ENCODE measurements around the gene UNC5A.

Gene UNC5A

DNA sequence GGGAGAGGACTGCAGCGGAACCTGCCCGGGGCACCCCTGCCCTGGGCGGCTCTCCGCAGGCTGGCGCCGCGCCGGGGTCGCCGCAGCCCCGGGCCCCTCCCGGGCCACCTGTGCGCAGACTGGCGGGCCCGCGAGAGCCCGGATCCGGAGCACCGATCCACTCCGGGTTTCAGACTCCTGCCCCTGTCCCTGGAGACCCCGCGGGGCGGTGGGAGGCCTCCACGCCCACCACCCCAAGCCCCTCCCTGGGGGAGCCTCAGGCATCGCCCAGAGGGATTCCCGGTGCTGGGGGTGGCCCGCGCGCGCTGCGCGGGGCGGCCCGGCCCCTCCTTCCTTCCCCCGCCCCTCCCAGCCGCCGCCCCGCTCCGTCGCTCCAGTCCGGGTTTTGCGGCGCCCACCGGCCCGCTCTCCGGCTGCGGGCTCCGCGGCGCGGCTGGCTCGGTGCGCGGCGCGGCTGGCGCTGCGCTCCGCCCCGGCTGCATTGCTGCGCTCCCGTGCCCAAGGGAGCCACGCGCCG lies at the start of gene UNC5A:
Gene UNC5A (plus strand): TSS at position 479 of the 517 bp plus-strand sequence. CDS start 192 bp downstream, outside the sequence.
- no peak for DNase-seq (ENCODE audit: low read depth)

DNA sequence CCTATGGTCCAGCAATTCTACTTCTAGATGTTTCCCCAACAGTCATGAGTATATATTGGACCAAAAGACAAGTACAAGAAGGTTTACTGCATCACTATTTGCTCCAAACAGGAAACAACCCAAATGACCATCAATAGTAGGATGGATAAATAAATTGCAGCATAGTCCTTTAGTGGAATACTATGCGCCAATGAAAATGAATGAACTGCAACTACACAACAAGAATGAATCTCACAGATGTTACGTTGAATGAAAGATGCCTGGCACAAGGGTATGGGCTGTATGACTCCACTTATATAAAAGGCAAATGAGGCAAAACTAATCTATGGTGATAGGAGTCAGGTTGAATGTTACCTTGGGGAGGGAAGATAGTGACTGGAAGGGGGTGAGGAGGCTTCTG lies 48.6 kb upstream of the UNC5A start:
- no peak for DNase-seq (ENCODE audit: low read depth)

DNA sequence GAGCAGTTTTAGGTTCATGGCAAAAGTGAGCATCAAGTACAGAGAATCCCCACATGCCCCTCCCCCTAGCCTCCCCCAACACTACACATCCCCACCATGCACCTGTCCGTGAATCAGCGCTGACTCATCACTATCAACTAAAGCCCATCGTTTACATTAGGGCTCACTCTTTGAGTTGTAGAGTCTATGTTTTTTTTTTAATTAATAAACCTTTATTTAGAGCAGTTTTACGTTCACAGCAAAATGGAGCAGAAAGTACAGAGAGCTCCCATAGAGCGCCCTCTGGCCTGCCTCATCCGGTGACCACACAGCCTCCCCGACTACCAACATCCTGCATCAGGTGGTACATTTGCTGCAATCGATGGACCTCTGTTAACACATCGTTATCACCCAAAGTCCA lies 47.9 kb upstream of the UNC5A start:
- DNase-seq (ENCODE audit: low read depth) = no peak

DNA sequence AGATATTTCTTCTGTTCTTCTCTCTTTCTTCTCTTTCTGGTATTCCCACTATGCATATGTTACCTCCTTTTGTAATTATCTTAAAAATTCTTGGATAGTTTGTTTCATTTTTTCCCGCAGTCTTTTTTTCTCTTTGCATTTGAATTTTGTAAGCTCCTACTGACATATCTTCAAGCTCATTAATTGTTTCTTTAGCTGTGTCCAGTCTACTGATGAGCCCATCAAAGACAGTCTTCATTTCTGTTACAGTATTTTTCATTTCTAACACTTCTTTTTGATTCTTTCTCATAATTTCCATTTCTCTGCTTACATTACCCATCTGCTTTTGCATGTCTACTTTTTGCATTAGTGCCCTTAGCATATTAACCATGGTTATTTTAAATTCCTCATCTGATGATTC lies 44.7 kb upstream of the UNC5A start:
- no peak for DNase-seq (ENCODE audit: low read depth)

DNA sequence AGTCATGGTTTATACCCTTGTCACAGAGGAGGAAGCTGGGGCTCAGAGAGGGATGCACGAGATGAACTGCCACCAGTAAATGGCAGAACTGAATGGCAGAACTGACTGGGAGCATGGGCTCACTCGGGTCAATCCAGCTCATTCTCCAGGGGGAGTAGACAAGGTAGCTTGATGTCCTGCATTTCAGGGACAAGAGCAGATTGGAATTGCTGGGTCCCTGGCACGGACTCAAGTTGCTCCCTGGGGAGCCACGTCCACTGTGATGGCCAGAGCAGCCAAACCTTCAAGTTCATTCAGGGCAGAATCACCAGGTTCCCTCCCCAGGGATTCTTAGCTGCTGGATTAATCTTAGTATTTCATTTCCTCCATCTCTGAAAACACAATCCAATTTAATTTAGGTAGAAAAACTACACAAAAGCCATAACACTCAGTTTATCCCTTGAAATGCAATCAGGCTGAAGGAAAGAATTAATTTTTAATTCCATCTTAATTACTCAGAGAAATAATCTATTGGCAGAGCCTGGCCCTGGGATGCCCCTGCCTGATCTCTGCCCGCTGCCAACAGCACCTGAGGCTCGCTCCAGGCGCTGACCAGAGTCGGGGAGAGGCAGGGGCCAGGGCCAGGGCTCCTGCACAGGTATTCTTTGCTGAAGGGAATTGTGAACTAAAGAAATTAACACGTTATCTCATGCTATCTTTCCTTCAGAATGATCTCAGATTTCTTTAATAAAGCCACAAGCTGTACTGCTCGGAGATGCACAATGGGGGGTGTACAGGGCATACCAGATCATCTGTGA lies 42.0 kb upstream of the UNC5A start:
- DNase-seq (ENCODE audit: low read depth) = no peak

DNA sequence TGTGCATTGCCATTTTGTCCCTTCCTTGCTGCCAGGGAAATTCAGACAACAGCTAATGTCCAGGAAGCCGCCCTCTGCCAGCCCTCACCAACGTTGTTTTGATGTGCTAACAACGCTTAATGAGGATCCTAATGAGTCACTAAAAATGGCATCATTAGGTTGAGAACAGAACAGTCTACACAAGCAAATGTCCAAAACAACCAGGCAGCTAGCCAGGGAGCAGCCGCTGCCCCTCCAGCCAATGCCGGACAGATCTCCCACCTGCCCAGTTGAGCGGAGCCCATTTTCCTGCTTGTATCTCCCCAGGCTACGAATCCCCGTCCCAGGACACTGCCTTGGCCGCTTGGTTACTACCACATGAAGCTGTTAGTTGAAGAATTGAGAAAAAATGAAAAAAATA lies 40.4 kb upstream of the UNC5A start:
- DNase-seq (ENCODE audit: low read depth) = no peak

DNA sequence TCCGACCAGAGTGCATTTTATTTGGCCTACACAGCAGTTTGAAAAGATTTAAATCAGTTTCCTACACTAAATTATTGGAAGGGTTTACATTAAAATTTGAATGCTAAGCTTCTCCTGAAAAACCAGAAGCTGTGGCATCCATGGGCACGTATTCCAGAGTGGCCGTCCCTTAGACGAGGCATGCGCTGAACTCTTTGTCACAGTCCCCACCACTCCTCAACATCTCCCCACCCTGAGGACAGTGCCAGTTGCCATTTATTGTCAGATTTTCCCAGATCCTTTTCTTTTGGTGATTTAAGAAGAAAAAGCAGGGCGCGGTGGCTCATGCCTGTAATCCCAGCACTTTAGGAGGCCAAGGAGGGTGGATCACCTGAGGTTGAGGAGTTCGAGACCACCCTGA lies 39.9 kb upstream of the UNC5A start:
- DNase-seq (ENCODE audit: low read depth) = no peak

DNA sequence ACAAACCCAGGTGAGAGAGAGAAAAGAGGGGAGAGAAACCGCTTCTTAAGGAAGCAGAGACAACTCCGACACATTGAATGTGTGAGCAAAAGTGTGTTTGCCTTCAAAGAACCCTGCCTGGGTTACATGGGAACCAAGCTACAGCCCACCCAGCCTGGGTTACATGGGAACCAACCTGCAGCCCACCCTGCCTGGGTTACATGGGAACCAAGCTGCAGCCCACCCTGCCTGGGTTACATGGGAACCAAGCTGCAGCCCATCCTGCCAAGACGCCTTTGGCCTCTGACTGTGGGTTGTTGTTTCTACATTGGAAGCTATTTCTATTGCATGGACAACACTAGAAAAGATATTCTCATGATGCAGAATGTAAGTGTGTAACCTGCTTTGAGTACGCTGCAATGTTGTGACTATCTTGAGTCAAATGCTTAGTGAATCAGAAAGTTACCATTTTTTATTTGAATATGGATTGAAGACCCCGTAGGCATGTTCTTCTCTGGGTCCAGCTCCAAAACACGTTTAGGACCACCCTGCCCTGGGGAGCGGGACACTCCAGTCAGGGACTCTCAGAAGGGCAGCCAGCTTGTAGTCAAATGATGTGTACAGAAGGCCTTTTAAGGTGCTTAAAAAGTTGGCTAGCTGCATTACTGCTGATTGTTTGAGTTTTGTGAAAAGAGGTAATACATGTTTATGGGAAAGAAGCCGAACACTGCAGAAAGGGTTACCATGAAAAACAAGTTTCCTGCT lies 39.1 kb upstream of the UNC5A start:
- no peak for DNase-seq (ENCODE audit: low read depth)

DNA sequence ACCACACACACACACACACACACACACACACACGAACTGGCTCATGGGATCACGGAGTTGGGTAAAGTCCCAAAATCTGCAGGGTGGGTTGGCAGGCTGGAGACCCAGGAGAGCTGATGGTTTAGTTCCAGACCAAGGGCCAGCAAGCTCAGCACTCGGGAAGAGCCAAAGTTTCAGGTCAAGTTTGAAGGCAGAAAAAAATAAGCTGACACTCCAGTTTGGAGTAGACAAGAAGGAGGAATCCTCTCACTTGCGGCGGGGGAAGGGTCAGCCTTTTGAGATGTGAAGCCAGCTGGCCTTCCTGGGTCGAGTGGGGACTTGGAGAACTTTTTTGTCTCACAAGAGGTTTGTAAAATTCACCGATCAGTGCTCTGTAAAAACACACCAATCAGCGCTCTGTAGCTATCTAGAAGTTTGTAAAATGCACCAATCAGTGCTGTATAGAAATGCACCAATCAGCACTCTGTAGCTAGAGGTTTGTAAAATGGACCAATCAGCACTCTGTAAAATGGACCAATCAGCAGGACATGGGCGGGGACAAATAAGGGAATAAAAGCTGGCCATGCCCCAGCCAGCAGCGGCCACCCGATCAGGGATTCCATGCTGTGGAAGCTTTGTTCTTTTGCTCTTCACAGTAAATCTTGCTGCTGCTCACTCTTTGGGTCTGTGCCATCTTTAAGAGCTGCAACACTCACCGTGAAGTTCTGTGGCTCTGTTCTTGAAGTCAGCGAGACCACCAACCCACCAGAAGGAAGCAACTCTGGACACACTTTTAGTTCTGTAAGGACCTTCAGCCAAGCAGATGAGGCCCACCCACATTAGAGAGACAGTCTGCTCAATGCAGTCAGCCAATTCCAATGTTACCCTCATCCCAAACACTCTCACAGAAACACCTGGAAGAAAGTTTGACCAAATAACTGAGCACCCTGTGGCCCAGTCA lies 37.8 kb upstream of the UNC5A start:
- DNase-seq (ENCODE audit: low read depth) = no peak

DNA sequence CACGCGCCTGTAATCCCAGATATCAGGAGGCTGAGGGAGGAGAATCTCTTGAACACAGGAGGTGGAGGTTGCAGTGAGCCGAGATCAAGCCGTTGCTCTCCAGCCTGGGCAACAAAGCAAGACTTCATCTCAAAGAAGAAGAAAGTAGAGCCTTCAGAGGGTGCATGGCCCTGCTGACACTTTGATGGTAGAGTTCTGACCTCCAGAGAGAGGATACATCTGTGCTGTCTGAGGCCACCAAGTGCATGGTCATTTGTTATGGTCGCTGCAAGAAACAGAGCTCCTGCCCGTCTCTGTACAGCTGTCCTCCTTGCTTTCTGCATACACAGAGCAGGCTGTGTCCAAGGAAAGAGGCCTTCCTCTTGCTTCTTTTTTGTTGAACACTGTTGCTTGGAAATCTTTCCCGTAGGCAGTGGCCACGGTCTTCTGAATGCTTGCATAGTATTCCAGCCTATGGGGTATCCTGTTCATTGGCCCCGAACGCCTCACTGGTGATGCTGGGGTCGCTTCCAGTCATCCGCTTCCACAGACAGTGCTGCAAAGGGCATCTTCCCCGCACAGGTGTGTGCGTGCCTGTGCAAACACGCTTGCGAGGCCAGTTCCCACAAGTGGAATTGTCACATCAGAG lies 36.8 kb upstream of the UNC5A start:
- DNase-seq (ENCODE audit: low read depth) = no peak

DNA sequence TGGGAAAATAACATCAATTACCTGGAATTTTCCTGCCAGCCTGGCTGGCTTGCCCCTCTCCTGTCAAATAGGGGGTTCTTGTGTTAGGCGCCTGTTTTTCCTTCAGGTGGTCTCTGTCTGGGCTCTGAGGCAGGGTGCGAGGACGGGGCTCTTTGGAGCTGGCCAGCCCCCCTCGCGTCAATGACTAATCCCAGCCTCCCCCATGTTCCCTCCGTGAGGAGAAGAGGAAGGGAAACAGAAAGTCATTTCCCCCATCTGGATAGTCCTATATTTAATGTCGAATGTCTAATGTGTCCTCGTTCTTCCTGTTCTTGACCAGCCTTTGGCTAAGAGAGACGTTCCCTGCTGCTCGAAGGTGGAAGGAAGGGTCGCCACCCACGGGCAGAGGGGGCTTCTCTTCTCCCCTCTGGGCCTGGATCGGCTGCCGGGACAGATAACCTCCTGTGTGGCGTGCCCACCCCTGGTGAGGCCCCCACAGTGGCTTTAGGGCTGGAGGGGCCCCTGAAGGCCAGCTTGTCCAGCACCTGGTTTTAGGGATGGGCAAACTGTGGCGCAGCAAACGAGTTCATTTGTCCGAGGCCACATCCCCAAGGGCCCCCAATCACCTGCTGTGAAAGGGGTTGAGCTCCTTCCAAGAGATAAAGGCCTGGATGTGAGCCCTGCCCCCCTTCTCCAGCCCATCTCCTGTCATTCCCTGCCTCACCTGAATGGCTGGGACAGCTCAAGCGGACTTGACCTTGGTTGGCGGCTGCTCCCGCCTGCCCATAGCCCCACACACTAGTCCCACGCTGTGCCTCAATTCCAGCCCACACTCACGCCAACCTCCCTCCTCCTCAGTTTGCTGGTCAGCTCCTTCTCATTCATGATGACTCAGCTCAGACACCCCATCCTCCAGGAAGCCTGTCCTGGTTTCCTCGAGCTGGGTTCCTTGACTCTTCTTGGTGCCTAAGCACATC lies 35.9 kb upstream of the UNC5A start:
- DNase-seq (ENCODE audit: low read depth) = no peak

DNA sequence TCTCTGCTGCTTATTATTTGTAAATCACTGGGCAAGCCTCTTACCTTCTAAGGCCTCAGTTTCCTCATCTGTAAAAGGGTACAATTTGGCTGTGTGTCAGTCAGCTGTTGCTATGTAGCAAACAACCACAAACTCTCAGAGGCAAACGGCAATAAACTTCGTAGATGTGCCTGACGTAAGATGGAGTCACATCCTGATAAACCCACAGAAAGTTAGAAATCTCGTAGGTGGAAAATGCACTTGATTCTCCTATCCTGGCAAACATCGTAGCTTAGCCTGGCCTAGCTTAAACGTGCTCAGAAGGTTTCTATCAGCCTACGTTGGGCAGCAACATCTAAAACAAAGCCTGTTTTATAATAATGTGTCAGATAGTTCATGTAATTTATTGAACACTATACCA lies 35.0 kb upstream of the UNC5A start:
- no peak for DNase-seq (ENCODE audit: low read depth)

DNA sequence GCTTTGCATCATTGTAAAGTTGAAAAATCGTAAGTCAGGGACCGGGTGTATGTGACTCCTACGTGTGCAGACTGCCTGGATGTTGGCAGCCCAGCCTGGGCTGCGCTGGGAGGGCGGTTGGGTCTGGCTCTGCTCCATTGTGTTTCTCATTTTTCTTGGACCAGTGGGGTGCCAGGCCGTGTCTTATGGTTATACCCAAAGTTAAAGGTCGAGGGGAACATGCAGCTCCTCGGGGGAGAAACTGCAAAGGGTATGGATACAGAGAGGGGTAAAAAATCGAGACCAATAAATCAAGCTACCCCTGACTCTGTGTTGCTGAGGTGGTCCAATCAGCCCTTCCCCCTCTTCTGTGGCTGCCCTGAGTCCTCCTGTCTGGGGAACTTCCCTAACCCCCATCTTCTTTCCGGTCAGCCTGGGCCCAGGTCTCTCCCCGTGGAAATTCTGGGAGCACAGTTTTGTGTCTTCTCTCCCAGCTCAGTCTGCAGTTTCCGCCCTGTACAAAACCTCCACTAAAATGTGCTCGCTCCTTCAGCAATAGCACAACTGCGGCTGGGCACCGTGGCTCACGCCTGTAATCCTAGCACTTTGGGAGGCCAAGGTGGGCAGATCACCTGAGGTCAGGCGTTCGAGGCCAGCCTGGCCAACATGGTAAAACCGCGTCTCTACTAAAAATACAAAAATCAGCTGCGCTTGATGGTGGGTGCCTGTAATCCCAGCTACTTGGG lies 34.1 kb upstream of the UNC5A start:
- DNase-seq (ENCODE audit: low read depth) = no peak

DNA sequence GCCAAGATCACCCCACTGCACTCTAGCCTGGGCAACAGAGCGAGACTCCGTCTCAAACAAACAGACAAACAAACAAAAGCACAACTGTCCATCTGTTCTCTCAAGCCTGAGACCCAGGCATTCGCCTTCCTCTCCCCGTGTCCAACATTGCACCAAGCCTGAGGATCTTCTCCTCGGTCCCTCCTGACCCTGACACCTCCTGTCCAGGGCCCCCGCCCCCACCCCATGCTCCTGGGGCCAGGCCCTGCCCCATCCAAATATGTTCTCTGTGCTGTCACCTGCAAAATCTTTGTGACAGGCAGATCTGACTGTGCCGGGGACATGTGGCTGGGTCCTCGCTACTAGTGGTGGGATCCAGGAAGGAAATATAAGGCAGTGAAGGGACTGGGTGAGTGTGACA lies 33.4 kb upstream of the UNC5A start:
- no peak for DNase-seq (ENCODE audit: low read depth)

DNA sequence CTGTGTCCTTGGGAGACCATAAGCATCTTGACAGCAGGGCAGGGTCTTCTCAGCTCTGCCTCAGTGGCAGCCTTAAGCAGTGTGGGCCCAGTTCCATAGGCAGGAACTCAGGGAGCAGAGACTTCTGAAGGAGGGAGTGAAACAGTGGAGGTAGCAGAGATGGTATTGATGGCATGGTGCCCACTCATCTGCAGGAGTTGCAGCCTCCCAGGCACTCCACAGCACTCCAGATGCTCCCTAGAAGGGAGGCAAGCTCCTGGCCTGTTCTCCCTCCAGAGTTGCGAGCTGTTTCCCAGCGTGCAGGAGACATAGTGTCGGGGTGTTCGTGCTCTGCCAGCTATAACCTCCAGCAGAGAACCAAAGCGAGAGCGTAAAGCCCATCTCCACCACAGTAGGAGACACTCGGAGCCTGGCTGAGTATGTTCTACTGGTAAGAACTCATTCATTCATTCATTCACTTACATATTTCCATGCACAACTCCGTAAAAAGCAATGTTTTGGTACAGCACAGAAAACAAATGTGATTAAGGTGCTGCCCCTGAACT lies 31.4 kb upstream of the UNC5A start:
- DNase-seq (ENCODE audit: low read depth) = no peak

DNA sequence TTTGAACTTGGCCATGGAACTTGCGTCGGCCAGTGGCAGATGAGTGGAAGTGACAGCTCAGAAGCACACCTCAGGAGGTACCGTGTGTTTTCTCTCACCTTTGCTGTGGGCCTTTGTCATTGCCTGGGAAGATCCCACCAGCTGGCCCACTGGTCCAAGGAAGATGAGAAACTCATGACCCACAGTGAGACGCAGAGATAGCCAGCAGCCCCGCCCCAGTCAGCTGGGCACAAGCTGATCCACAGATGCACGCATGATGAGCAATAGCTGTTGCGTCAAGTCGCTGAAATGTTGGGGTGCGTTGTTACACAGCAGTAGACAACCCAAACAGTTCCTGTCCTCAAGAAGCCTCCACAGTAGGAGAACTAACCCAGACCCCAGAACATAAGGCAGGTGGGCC lies 30.8 kb upstream of the UNC5A start:
- DNase-seq (ENCODE audit: low read depth) = no peak

DNA sequence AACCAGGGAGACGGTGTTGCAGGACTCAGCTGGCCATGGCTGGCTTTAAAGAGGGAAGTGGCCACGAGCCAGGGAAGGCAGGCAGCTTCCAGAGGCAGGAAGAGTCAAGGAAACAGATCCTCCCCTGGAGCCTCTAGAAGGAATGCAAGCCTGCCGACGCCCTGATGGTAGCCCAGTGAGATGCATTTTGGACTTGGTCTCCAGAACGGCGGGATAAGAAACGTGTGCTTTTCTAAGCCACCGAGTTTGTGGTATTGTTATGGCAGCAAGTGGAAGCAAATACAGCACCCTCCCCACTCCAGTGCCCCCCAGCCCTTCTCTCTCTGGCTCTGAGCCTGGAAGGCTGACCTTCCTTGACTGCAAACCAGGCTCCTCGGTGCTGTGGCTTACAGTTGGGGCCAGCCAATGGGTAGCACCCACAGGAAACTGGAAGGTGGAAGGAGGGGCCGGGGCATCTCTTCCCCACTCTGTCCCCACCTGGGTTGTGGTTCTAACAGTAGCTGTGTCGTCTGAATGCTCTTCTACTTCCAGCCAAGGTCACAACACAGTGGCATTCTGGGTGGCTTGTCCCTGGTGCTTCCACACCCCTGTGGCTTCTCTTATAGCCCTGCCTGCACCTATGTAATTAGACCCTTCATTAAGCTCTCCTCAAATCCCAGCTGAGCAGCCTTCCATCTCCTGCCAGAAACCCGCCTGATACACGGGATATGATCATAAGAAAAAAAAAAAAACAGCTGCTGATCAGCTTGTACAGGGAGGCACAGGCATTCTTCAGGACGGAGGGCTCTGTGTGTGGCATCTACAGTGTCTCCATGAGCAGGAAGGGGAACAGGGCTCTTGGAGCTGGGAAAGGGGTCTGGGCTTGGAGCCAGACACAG lies 29.9 kb upstream of the UNC5A start:
- no peak for DNase-seq (ENCODE audit: low read depth)

DNA sequence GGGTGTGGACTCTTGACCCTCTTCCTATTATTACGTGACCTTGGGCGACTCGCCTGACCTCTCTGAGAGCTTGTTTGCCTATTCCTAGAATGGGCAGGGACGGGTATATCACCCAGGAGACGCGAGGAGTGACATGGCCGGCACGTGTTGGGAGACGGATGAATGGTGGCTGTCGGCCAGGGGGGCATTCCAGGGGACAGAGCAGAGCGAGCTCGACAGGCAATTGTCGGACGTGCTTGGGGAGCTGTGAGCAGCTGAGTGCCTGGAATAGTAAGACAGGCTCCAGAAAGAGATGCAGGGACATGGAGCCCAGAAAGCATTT lies 29.3 kb upstream of the UNC5A start:
- DNase-seq (ENCODE audit: low read depth) = no peak
